K562 (cell line): ENCODE results near the gene SEC14L5. TPM values are rescaled to one million over a fixed set of nuclear protein-coding genes. Genes with fewer than 3 reads are reported as not detected.

Experiments used
- ATAC-seq: fragments of 200-7000 bp; cut with Tn5 transposase; 3 replicates; pipeline ENCODE4 v1.9.1; 2020; ENCODE audit warnings: moderate library complexity
- BruUV-seq: library from RNA; stranded (reverse); fragments of 400-500 nt; replicated peaks from 2 replicates; lab custom pipeline; 2021; lab: Mats Ljungman, UMichigan
- CTCF ChIA-PET: fragments of 300-600 bp; formaldehyde crosslinking; extraction: SDS; loops from one replicate; lab custom pipeline; 2021; ENCODE audit warnings: low intra/inter-chr PET ratio; lab: Yijun Ruan, JAX
- POLR2A ChIA-PET: fragments of 300-600, 350-650 bp; sonication (Branson Sonifier 250); formaldehyde crosslinking; extraction: SDS; loops from one replicate; lab custom pipeline; 2021; ENCODE audit warnings: antibody characterized with exemption, inconsistent platforms; lab: Yijun Ruan, JAX
- DNase-seq, 4 experiments: peaks; one replicate each; pipeline versions ENCODE4 v3.0.0 to v3.0.0-alpha.2; 2011 to 2018; ENCODE audit warnings: low spot score in 3 of 4, mixed read lengths in 3 of 4; ENCODE audit errors: extremely low read depth in 1 of 4
- FAIRE-seq: peaks from 2 replicates; lab custom pipeline; 2011; peaks lifted over from hg19 to GRCh38; lab: Jason Lieb, UNC
- H2AFZ ChIP-seq: 2 replicates; pipeline ENCODE4 v1.6.0; 2011; ENCODE audit warnings: low read depth, low read length, control low read depth, inconsistent platforms
- H3K27ac ChIP-seq: fragments of 200-600 bp; 3 replicates; pipeline ENCODE4 v1.8.0; 2011; ENCODE audit warnings: low read depth, mild to moderate bottlenecking, control low read depth, inconsistent platforms, low read length, moderate library complexity, mixed read lengths; ENCODE audit errors: extremely low read depth
- H3K27me3 ChIP-seq, 2 experiments: fragments of 300-600 bp in 1 of 2; 2 replicates in 1 of 2; 3 replicates in 1 of 2; pipeline versions ENCODE4 v1.6.0 to v1.8.0; 2011; ENCODE audit warnings: inconsistent platforms in 2 of 2, low read length in 2 of 2, mild to moderate bottlenecking in 1 of 2, mixed read lengths in 1 of 2, moderate library complexity in 1 of 2; ENCODE audit not compliant: control insufficient read depth in 2 of 2, insufficient read depth in 2 of 2
- H3K36me3 ChIP-seq: fragments of 300-600 bp; 3 replicates; pipeline ENCODE4 v1.8.0; 2011; ENCODE audit warnings: mild to moderate bottlenecking, low read length, inconsistent platforms; ENCODE audit not compliant: control insufficient read depth, insufficient read depth
- H3K4me1 ChIP-seq, 2 experiments: fragments of 200-600 bp in 1 of 2; replicated peaks in 1 of 2; 2 replicates in 1 of 2; 3 replicates in 1 of 2; pipeline versions ENCODE4 v1.5.1 to v1.8.0; 2011; ENCODE audit warnings: inconsistent platforms in 2 of 2, low read length in 2 of 2, mild to moderate bottlenecking in 1 of 2, mixed read lengths in 1 of 2, moderate library complexity in 1 of 2; ENCODE audit not compliant: control insufficient read depth in 2 of 2, insufficient read depth in 2 of 2
- H3K4me2 ChIP-seq: 2 replicates; pipeline ENCODE4 v1.6.1; 2011; ENCODE audit warnings: low read length, control low read depth, inconsistent platforms, mixed read lengths; ENCODE audit not compliant: insufficient read depth
- H3K4me3 ChIP-seq: fragments of 200-600 bp; sonication (generic), shearing (Covaris generic); 2 replicates; pipeline ENCODE4 v1.5.1; 2016; ENCODE audit warnings: control low read depth, inconsistent platforms
- H3K79me2 ChIP-seq: fragments of 200-600 bp; 3 replicates; pipeline ENCODE4 v1.8.0; 2011; ENCODE audit warnings: low read length, inconsistent platforms; ENCODE audit not compliant: control insufficient read depth, insufficient read depth
- H3K9ac ChIP-seq, 2 experiments: 2 replicates each; pipeline versions ENCODE4 v1.6.0 to v1.6.1; 2011; ENCODE audit warnings: low read depth in 2 of 2, low read length in 2 of 2, control low read depth in 1 of 2, inconsistent platforms in 1 of 2, mild to moderate bottlenecking in 1 of 2, mixed read lengths in 1 of 2; ENCODE audit not compliant: insufficient read depth in 1 of 2
- H3K9me1 ChIP-seq: one replicate; pipeline ENCODE4 v1.6.0; 2011; ENCODE audit warnings: inconsistent platforms, mild to moderate bottlenecking, low read length, moderate library complexity; ENCODE audit not compliant: control insufficient read depth, insufficient read depth
- H3K9me3 ChIP-seq: replicated peaks from 2 replicates; pipeline ENCODE4 v1.5.1; 2011; ENCODE audit warnings: low read depth, low read length, inconsistent platforms; ENCODE audit not compliant: control insufficient read depth, insufficient read depth
- H4K20me1 ChIP-seq: replicated peaks from 2 replicates; pipeline ENCODE4 v1.6.1; 2011; ENCODE audit warnings: low read length, inconsistent platforms, mixed read lengths; ENCODE audit not compliant: control insufficient read depth, insufficient read depth
- CHD1 ChIP-seq: fragments of 200-600 bp; sonication (generic); IDR thresholded peaks from one replicate; pipeline ENCODE4 v1.6.1; 2012; ENCODE audit warnings: mild to moderate bottlenecking, moderate library complexity, low read length, inconsistent platforms
- CREB1 ChIP-seq, 2 experiments: sonication (generic) in 1 of 2; formaldehyde crosslinking in 1 of 2; IDR thresholded peaks; 2 replicates each; pipeline versions ENCODE4 v1.6.1 to v1.8.0; 2012 to 2022; ENCODE audit warnings: inconsistent platforms in 1 of 2, mild to moderate bottlenecking in 1 of 2, missing genetic modification reagents in 1 of 2, moderate library complexity in 1 of 2
- FUS ChIP-seq: fragments of 200-400 bp; formaldehyde crosslinking; optimal IDR thresholded peaks from 2 replicates; pipeline ENCODE3; 2017; ENCODE audit warnings: low read depth, low read length
- LEF1 ChIP-seq: fragments of 450-650 bp; IDR thresholded peaks from 2 replicates; pipeline ENCODE4 v1.6.1; 2016; ENCODE audit warnings: mild to moderate bottlenecking
- NFIC ChIP-seq: fragments of 450-650 bp; IDR thresholded peaks from 2 replicates; pipeline ENCODE4 v1.6.1; 2017; ENCODE audit warnings: mild to moderate bottlenecking, inconsistent platforms
- PHF8 ChIP-seq: fragments of 200-600 bp; sonication (generic); IDR thresholded peaks from 2 replicates; pipeline ENCODE4 v1.6.1; 2012; ENCODE audit warnings: mixed run types, mild to moderate bottlenecking, inconsistent platforms, low read length, moderate library complexity, borderline replicate concordance
- PTBP1 ChIP-seq: fragments of 200-400 bp; formaldehyde crosslinking; IDR thresholded peaks from 2 replicates; pipeline ENCODE4 v1.6.1; 2017; ENCODE audit warnings: low read depth, low read length
- RBM25 ChIP-seq: fragments of 200-400 bp; formaldehyde crosslinking; IDR thresholded peaks from 2 replicates; pipeline ENCODE4 v1.6.1; 2018; ENCODE audit warnings: low read length, low read depth, moderate library complexity; ENCODE audit not compliant: severe bottlenecking
- STAG1 ChIP-seq: sonication (generic); formaldehyde crosslinking; IDR thresholded peaks from 2 replicates; pipeline ENCODE4 v1.5.0; 2020; ENCODE audit warnings: missing genetic modification reagents, borderline replicate concordance
- STAT5A ChIP-seq: IDR thresholded peaks from 2 replicates; pipeline ENCODE4 v1.6.1; 2012; ENCODE audit warnings: low read length, inconsistent platforms, borderline replicate concordance
- TAL1 ChIP-seq: fragments of 450-650 bp; IDR thresholded peaks from 2 replicates; pipeline ENCODE4 v1.6.1; 2016; ENCODE audit warnings: mild to moderate bottlenecking
- TOE1 ChIP-seq, 2 experiments: fragments of 450-650 bp in 1 of 2; sonication (generic) in 1 of 2; formaldehyde crosslinking in 1 of 2; IDR thresholded peaks; 2 replicates each; pipeline versions ENCODE4 v1.7.1 to v1.8.0; 2016 to 2022; ENCODE audit warnings: borderline replicate concordance in 2 of 2, mild to moderate bottlenecking in 2 of 2, antibody characterized with exemption in 1 of 2, inconsistent platforms in 1 of 2, low read depth in 1 of 2, missing genetic modification reagents in 1 of 2, moderate library complexity in 1 of 2
- WGBS: fragments of 100-300 bp; shearing (Covaris generic); methylation state at CpG from one replicate; pipeline ENCODE4 v1.1.6; 2016; ENCODE audit warnings: low coverage, mixed read lengths; ENCODE audit not compliant: insufficient coverage; ENCODE audit errors: missing lambda C conversion rate; 5-methylcytosine and 5-hydroxymethylcytosine counted together
- in situ Hi-C: fragments of 300-500 bp; cut with MboI; formaldehyde crosslinking; loops from 4 replicates; pipeline ENCODE4 v1.15.0; 2018; ENCODE audit warnings: inconsistent platforms, mixed read lengths
- intact Hi-C: fragments of 100-400 bp; cut with micrococcal nuclease; formaldehyde crosslinking; loops from 2 replicates; pipeline ENCODE4 v1.14.2; 2022
- polyA plus RNA-seq, 8 experiments: library from polyadenylated mRNA; depleted of rRNA in 4 of 8; stranded (reverse) in 5 of 8; unstranded in 3 of 8; fragments of >200 nt; fragmentation: Nextera tagmentation in 2 of 8; fragmentation: Illumina TruSeq in 1 of 8; extraction: Ambion mirVana in 2 of 8; extraction: Trizol in 1 of 8; gene quantifications; 2 replicates each; pipeline versions ENCODE4 v1.2.1 to v1.2.3, GENCODE V29; 2011 to 2014; ENCODE audit warnings: inconsistent platforms in 1 of 8, missing spikeins in 1 of 8
- total RNA-seq, 7 experiments: library from RNA; depleted of rRNA in 6 of 7; stranded (reverse); fragments of >200 nt in 6 of 7; fragmentation: Illumina TruSeq in 2 of 7; extraction: Trizol in 2 of 7; gene quantifications; 2 replicates each; pipeline versions ENCODE4 v1.2.1 to v1.2.3, GENCODE V29; 2011 to 2021; ENCODE audit warnings: low replicate concordance in 1 of 7
- TF ChIP-seq, protein P1 (sequence below): fragments of 450-650 bp; IDR thresholded peaks from 2 replicates; pipeline ENCODE4 v1.6.1; 2018; ENCODE audit warnings: mild to moderate bottlenecking, low read depth; ENCODE audit not compliant: partially characterized antibody
- TF ChIP-seq, protein P2 (sequence below), 3 experiments: IDR thresholded peaks in 2 of 3; conservative IDR thresholded peaks in 1 of 3; 2 replicates each; pipeline ENCODE4 v1.5.1; 2011 to 2012; ENCODE audit warnings: low read length in 3 of 3, mild to moderate bottlenecking in 3 of 3, control low read depth in 2 of 3, improper control_type of control experiment in 1 of 3, inconsistent platforms in 1 of 3, low read depth in 1 of 3, mixed read lengths in 1 of 3, moderate library complexity in 1 of 3; ENCODE audit not compliant: insufficient read depth in 2 of 3

SEC14L5 gene
- total and polyA plus RNA-seq, 9 of the 15 experiments (the other 6 are each of a cell fraction or from before 2014, with no cell fraction given), result 0.11 TPM; not detected in 8

GRCh38 chr16:5062051-5062450 lies 103.9 kb downstream of the SEC14L5 start (continued):
- TF ChIP-seq, protein P1, sequence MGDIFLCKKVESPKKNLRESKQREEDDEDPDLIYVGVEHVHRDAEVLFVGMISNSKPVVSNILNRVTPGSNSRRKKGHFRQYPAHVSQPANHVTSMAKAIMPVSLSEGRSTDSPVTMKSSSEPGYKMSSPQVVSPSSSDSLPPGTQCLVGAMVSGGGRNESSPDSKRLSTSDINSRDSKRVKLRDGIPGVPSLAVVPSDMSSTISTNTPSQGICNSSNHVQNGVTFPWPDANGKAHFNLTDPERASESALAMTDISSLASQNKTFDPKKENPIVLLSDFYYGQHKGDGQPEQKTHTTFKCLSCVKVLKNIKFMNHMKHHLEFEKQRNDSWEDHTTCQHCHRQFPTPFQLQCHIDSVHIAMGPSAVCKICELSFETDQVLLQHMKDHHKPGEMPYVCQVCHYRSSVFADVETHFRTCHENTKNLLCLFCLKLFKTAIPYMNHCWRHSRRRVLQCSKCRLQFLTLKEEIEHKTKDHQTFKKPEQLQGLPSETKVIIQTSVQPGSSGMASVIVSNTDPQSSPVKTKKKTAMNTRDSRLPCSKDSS, result no peak
- TF ChIP-seq NFIC (no peak), PTBP1 (no peak)
- TF ChIP-seq, all 486 proteins: peak for 0

- WGBS, result under 1% methylated on average over 19 of the region's 19 CpGs
- peak; percentile 29 for FAIRE-seq
- no peaks in the 10 kb centered on the region for H3K9me1 ChIP-seq
- ChIA-PET POLR2A (interaction anchor here (0.7 kb wide), 1 partner anchor 13 kb away, joined by 4 read pairs; no protein-coding TSS in a partner anchor), CTCF (no interaction called here)
- H3K27ac ChIP-seq, result no peak overlapping the region
- 0 out of 2 replicates have a peak, but pooled peaks cover 4% of the 10 kb centered on the region for H4K20me1 ChIP-seq
- H3K79me2 ChIP-seq, result no peaks in the 10 kb centered on the region
- H3K9ac ChIP-seq, result no peak overlapping the region
- DNase-seq, result no peak
- intact Hi-C loops, result no loop called here
- no peaks in the 10 kb centered on the region for H3K36me3 ChIP-seq
- no peaks in the 10 kb centered on the region for H3K9me3 ChIP-seq
- peaks cover 0 to 5% of the 10 kb centered on the region in 2 experiments; a peak in 2 of 5 replicates for H3K4me1 ChIP-seq
- H3K4me2 ChIP-seq, result no peak overlapping the region
- H3K4me3 ChIP-seq, result no peak overlapping the region
- no TSS peak for BruUV-seq
- no peak overlapping the region for H2AFZ ChIP-seq
- peaks cover 38 to 68% of the 10 kb centered on the region in 2 experiments; a peak in 4 of 5 replicates for H3K27me3 ChIP-seq
- in situ Hi-C loops, result no loop called here
- ATAC-seq, result peak; percentile 51; the same call in 2 of the 3 replicates
- no peak for TF ChIP-seq STAT5A
- no peak for TF ChIP-seq FUS
- TF ChIP-seq CHD1, result no peak
- TF ChIP-seq, protein P2, sequence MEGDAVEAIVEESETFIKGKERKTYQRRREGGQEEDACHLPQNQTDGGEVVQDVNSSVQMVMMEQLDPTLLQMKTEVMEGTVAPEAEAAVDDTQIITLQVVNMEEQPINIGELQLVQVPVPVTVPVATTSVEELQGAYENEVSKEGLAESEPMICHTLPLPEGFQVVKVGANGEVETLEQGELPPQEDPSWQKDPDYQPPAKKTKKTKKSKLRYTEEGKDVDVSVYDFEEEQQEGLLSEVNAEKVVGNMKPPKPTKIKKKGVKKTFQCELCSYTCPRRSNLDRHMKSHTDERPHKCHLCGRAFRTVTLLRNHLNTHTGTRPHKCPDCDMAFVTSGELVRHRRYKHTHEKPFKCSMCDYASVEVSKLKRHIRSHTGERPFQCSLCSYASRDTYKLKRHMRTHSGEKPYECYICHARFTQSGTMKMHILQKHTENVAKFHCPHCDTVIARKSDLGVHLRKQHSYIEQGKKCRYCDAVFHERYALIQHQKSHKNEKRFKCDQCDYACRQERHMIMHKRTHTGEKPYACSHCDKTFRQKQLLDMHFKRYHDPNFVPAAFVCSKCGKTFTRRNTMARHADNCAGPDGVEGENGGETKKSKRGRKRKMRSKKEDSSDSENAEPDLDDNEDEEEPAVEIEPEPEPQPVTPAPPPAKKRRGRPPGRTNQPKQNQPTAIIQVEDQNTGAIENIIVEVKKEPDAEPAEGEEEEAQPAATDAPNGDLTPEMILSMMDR (IDR thresholded peaks at IDR 0.05 in 2 of 3, conservative IDR thresholded peaks at IDR 0.05 in 1 of 3; ENCODE audit: insufficient read depth in 2 of 3, low read depth in 1 of 3, low read length in 3 of 3), result peak in 2 of 3 experiments; percentile 15 to 21; a peak in 2 of 6 replicates
- no peak for TF ChIP-seq PHF8
- TF ChIP-seq RBM25, result peak; percentile 65
- TF ChIP-seq TAL1, result no peak
- TF ChIP-seq CREB1 (IDR thresholded peaks at IDR 0.05), result no peak
- TF ChIP-seq CREB1 (CRISPR knock-in tag; IDR thresholded peaks at IDR 0.05), result no peak
- no peak for TF ChIP-seq TOE1 (IDR thresholded peaks at IDR 0.05; ENCODE audit: borderline replicate concordance)
- TF ChIP-seq TOE1 (CRISPR knock-in tag; IDR thresholded peaks at IDR 0.05; ENCODE audit: borderline replicate concordance, low read depth), result no peak
- no peak for TF ChIP-seq STAG1 (CRISPR knock-in tag)
- no peak for TF ChIP-seq LEF1
Measured at GRCh38 chr16:5062790-5063765, 104.9 kb downstream of the SEC14L5 start.
